ENCODE data around the gene DNAJB9. TPM values are rescaled to one million over a fixed set of nuclear protein-coding genes. Genes with fewer than 3 reads are reported as not detected.

DNAJB9 gene
- 100 to 1,000 TPM in 1 of 2 donors, 10 to 100 TPM in 1; 27.6 to 164 TPM for total RNA-seq
- 10 to 100 TPM; 41.5 to 57.3 TPM for polyA plus RNA-seq

DNA sequence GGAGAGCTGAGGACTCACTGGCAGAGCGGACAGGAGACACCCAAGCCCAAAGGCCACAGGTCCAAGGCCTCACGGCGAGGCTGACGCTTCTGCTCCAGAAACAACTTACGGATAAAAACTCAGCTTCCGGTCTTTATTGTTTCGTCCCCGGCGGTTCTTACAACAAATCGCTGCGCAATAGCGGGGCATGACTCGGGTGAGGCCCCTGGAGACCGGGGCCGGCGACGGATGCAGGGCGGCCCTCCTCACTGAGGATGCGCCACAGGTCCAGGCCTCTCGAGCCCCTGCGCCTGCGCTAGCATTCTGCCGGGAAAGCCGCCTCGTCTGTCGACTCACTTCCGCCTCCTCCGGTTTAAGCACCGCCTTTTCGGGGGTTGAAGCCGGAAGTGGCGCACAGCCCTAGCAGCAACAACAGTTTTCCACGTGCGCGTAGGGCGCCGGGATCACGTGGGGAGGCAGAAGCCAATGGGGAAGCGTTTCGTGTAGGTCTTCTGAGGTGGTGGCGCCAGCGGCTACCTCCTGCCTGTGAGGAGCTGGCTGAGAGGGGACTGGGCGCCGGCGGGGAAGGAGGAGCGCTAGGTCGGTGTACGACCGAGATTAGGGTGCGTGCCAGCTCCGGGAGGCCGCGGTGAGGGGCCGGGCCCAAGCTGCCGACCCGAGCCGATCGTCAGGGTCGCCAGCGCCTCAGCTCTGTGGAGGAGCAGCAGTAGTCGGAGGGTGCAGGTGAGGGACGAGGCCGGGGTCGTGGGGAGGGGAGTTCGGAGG lies at the start of gene DNAJB9, which contains the start of gene THAP5:
Gene DNAJB9 (plus strand): TSS at position 494 of the 765 bp plus-strand sequence. CDS start 1,853 bp downstream, outside the sequence.
Gene THAP5 (minus strand): TSS at position 326 of the 765 bp plus-strand sequence. CDS start 137 bp downstream, at position 189.
- Histone ChIP-seq H3K36me3 (ENCODE audit: control insufficient read depth in 4 of 4, insufficient read depth in 3 of 4, low read depth in 1 of 4, low read length in 3 of 4) (peaks cover 2 to 21% (median 10%) of the 10 kb centered on the region in 4 donors), H3K27ac (ENCODE audit: low read depth in 1 of 2, low read length in 2 of 2) (peak within 1 kb of the TSS; percentile 92 to 99), H3K4me3 (ENCODE audit: low read depth in 1 of 3, low read length in 3 of 3) (peak within 1 kb of the TSS; percentile 87 to 89 (median 89)), H3K4me1 (ENCODE audit: control insufficient read depth in 4 of 4, insufficient read depth in 4 of 4, low read length in 3 of 4) (peaks cover 5 to 21% (median 16%) of the 10 kb centered on the region in 4 donors), H3K9ac (ENCODE audit: low read depth in 1 of 2, low read length in 2 of 2) (peak within 1 kb of the TSS; percentile 95 to 100), H3K9me3 (ENCODE audit: control insufficient read depth in 4 of 4, low read length in 3 of 4) (no peaks in the 10 kb centered on the region), H3K27me3 (ENCODE audit: control insufficient read depth in 4 of 4, insufficient read depth in 4 of 4, low read length in 3 of 4) (no peaks in the 10 kb centered on the region)
- WGBS = under 1% methylated on average over 65 of the region's 65 CpGs
- peak; percentile 94 for TF ChIP-seq YY1 (IDR thresholded peaks at IDR 0.05)
- peak; percentile 38 for TF ChIP-seq HNF4G (IDR thresholded peaks at IDR 0.05)
- TF ChIP-seq, protein P1, sequence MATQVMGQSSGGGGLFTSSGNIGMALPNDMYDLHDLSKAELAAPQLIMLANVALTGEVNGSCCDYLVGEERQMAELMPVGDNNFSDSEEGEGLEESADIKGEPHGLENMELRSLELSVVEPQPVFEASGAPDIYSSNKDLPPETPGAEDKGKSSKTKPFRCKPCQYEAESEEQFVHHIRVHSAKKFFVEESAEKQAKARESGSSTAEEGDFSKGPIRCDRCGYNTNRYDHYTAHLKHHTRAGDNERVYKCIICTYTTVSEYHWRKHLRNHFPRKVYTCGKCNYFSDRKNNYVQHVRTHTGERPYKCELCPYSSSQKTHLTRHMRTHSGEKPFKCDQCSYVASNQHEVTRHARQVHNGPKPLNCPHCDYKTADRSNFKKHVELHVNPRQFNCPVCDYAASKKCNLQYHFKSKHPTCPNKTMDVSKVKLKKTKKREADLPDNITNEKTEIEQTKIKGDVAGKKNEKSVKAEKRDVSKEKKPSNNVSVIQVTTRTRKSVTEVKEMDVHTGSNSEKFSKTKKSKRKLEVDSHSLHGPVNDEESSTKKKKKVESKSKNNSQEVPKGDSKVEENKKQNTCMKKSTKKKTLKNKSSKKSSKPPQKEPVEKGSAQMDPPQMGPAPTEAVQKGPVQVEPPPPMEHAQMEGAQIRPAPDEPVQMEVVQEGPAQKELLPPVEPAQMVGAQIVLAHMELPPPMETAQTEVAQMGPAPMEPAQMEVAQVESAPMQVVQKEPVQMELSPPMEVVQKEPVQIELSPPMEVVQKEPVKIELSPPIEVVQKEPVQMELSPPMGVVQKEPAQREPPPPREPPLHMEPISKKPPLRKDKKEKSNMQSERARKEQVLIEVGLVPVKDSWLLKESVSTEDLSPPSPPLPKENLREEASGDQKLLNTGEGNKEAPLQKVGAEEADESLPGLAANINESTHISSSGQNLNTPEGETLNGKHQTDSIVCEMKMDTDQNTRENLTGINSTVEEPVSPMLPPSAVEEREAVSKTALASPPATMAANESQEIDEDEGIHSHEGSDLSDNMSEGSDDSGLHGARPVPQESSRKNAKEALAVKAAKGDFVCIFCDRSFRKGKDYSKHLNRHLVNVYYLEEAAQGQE (IDR thresholded peaks at IDR 0.05) = peak; percentile 85
- peak; percentile 99 for TF ChIP-seq MAX (IDR thresholded peaks at IDR 0.05)
- peak; percentile 32 for TF ChIP-seq NR2F2 (IDR thresholded peaks at IDR 0.05)
- TF ChIP-seq RXRA (IDR thresholded peaks at IDR 0.05) = peak; percentile 74 to 82
- TF ChIP-seq EGR1 (IDR thresholded peaks at IDR 0.05; ENCODE audit: low read depth in 2 of 2) = peak; percentile 76 to 82
- TF ChIP-seq, protein P2, sequence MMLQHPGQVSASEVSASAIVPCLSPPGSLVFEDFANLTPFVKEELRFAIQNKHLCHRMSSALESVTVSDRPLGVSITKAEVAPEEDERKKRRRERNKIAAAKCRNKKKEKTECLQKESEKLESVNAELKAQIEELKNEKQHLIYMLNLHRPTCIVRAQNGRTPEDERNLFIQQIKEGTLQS (IDR thresholded peaks at IDR 0.05) = no peak
- TF ChIP-seq FOXA2 (IDR thresholded peaks at IDR 0.05) = no peak
- TF ChIP-seq FOXA1 (IDR thresholded peaks at IDR 0.05) = peak; percentile 45
- TF ChIP-seq HNF4A (conservative IDR thresholded peaks at IDR 0.05) = peak; percentile 70 to 76
- TF ChIP-seq GABPA (IDR thresholded peaks at IDR 0.05 in 1 of 2, conservative IDR thresholded peaks at IDR 0.05 in 1 of 2) = peak; percentile 92 to 98
- TF ChIP-seq JUND (IDR thresholded peaks at IDR 0.05) = peak in 1 of 2 donors; percentile 56
- peak; percentile 91 for TF ChIP-seq SP1 (IDR thresholded peaks at IDR 0.05)
- TF ChIP-seq ZBTB33 (IDR thresholded peaks at IDR 0.05) = peak; percentile 66
- no peak for TF ChIP-seq RAD21 (IDR thresholded peaks at IDR 0.05)
- peak; percentile 95 for TF ChIP-seq TAF1 (conservative IDR thresholded peaks at IDR 0.05)
- peak; percentile 12 for TF ChIP-seq CTCF (IDR thresholded peaks at IDR 0.05; ENCODE audit: low read depth, low read length, missing input control)
- peak; percentile 97 for DNase-seq (ENCODE audit: low spot score)
